Activated CD4-positive, alpha-beta T cell treated with anti-CD3 and anti-CD28 coated beads, Interleukin-2, amount 50 U/mL, for 16 hours (primary cell): ENCODE results near the gene ELFN1.
"Not testable (repeated sequence)": the region's sequence is repeated elsewhere in the genome, so short reads cannot be mapped to it uniquely, and the experiment has no call there.

Experiments used
- DNase-seq: peaks from one replicate; pipeline ENCODE4 v3.0.0-alpha.2; 2020

Gene ELFN1

DNA sequence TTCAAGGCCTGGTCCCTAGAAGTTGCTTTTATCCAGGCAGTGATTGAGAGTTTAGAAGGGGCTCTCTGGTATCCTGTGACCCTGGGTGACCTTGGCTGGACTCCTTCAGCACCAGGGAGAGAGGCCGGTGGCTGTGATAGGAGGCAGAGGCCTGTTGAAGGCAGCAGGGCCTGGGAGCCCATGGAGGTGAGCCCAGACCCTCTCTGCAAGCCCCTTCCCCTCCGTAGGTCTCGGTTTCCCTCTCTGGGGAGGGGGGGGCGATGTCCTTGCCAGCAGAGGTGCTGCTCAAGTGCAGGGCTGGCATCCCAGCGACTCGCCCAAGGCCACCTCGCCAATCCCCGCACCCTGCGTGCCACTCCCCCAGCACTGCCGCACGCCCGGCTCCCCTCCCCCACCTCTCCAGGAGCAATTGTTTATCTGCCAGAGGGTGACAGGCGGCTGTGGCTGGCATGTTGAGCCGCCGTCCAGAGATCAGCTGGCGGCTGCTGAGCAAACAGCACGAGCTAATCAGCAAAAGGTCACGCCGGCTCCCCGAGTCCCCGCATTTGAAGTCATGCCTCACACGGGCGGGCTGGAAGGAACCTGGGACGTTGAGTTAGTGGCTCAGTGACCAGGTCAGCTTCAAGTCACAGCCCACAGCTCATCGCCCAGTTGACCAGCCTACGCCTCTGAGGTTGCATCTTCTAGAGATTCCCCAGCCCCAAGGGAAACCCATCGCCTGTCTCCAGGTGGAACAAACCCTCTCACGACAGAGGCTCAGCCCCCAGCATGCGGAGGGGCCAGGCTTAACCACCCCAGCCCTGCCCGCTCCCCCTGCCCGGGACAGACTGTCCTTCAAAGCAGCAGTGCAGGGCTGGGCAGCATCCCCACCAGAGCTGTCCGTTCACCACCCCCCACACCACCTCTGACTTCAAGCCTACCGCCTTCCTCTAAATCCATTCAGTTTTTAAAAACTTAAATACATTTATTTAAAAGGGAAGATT is 43.7 kb downstream of the ELFN1 start:
- no peak for DNase-seq

DNA sequence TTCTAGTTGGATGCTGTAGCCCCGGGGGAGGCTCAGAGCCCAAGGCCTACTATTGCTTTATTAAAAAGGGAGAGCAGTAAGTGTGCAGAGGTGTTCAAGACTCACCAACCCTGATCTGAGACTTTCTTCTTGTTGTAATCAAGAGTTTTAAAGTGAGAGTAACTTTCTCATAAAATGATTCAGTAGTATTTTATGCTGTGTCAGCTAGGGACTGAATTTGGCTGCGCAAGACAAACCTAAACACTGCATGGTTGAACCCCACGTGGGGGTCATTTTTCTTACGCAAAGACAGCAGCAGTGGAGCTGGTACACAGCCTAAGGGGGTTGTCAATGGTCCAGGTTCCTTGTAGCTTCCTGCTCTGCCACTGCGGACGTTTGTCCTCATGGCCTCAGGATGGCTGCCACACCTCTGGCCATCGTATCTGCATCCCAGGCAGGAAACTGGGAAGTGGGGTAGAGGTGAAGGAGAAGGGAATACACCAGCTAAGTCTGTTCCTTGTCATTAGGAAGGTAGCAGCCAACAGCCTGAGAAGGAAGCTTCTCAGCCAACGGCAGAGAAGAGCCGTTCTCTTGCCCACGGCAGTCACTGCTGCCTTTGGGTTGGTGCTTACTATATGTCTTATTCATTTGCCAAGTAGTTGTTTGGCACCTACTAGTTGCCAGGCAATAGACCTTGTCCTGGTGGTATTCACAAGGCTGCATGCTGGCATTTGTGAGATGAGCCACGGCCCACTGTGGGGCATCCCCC is 44.7 kb downstream of the ELFN1 start:
- DNase-seq: no peak

DNA sequence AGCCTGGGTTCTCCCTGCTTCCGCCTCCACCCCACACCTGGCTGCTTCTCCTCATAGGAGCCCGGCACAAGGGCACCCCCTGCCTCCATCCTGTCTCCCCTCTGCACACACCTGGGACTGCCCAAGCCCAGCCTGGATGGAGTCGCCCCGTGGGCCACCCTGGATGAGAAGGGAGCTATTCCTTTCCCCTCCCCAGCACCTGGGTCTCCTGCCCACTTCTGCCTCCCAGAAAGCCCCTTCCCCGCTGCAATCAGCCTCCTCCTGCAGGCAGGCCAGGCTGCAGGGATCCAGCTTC is 45.2 kb downstream of the ELFN1 start:
- DNase-seq: no peak

DNA sequence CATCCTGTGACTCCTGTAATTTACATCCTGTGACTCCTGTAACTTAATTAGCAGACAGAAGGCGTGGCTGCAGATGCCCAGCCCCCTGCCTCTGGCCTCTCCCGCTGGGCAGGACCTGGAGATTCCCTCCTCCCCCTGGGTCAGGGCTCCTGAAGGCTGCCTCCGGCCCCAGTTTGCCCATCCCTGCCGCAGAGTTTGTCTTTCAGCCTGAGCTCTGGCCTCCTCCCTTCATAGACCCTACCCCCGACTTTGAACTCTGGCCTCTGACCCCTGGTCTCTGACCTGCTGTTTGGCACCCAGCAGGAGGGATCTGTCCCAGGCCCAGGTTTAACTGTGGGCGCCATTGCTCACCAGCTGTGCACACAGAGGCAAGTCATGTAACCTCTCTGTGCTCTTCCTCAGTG is 45.6 kb downstream of the ELFN1 start:
- DNase-seq: no peak

- DNase-seq: no peak
Measured at GRCh38 chr7:1716263-1717094, 46.4 kb downstream of the ELFN1 start.

DNA sequence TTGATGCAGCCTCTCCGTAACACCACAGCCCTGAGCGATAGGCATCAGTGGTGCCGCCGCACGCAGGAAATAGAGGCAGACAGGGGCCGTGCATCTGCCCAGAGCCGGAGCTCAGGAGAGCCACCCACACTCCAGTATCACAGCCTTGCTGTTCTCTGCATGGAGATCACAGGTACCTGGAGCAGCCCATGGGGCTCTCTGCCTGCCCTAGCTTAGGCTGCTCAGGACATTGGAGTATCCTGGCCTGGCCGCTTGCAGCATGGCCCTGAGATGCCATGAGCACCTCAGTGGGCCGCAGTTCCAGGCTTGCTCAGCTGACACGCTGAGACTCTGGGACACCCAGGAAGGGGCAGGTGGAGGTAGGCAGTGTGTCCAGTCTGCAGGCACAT is 47.0 kb downstream of the ELFN1 start:
- no peak for DNase-seq

DNA sequence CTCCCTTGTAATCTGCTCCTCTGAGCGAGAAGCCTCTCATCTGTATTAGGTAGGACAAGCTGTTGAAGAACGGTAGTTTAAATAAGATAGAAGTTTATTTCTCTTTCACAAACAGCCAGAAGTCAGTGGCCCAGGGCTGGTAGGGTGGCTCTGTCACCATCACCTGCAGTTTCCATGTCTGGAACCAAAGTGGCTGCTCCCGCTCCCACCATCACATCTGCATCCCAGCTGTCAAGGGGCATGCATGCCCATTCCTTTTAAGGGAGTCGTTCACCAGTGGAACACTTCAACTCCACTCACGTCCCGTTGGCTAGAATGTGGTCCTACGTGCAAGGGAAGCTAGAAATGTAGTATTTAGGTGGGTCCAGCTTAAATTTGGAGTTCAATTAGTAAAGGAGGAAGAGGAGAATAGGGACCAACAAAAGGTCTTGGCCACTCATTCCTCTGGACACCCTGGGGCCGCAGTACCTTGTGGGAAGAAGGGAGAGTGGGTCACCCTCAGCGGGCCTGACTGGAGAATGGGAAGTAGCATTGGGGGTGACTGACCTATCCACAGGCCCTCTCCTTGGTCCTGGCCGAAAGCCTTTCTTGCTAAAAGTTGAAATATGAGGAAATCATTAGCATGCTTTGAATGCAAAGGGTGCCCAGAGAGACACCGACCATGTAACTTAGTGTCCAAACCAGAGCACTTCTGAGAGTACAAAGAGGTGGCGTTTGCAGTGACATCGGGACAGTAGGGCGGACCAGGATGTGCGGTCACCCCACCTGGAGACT is 48.0 kb downstream of the ELFN1 start:
- no peak for DNase-seq

GRCh38 chr7:1718850-1719249 is 48.8 kb downstream of the ELFN1 start:
- DNase-seq: not testable (repeated sequence)

DNA sequence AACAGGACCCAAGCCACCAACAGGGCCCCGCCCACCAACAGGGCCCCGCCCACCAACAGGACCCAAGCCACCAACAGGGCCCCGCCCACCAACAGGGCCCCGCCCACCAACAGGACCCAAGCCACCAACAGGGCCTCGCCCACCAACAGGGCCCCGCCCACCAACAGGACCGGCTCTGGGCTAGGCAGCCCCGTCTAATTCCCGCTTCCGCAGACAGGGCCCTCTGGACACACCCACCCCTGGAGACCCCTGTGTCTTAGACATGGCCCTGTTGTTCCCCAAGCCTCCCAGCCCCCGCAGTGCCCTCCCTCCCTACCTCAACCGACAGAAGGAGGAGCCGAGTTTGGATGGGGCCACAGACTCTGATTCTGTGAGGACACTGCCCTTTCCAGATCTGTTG is 49.2 kb downstream of the ELFN1 start:
- not testable (repeated sequence) for DNase-seq

DNA sequence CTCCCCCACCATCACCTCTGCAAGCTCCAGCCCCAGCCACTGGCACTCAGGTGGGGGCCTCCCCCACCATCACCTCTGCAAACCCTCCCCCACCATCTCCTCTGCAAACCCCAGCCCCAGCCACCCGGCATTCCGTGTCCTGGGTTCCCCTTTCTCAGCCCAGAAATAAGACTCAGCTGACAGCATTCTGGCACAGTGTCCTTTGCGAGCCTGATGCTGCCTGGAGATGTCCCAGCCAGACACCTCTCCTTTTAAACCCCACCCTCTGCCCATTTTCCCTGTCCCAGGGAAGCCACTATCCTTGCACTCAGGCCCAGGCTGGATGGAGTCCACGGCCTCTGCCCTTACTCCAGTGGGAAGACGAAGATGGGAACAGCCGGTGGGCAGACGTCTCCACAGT is 49.8 kb downstream of the ELFN1 start:
- DNase-seq: no peak

GRCh38 chr7:1720326-1720725 is 50.2 kb downstream of the ELFN1 start:
- DNase-seq: no peak

DNA sequence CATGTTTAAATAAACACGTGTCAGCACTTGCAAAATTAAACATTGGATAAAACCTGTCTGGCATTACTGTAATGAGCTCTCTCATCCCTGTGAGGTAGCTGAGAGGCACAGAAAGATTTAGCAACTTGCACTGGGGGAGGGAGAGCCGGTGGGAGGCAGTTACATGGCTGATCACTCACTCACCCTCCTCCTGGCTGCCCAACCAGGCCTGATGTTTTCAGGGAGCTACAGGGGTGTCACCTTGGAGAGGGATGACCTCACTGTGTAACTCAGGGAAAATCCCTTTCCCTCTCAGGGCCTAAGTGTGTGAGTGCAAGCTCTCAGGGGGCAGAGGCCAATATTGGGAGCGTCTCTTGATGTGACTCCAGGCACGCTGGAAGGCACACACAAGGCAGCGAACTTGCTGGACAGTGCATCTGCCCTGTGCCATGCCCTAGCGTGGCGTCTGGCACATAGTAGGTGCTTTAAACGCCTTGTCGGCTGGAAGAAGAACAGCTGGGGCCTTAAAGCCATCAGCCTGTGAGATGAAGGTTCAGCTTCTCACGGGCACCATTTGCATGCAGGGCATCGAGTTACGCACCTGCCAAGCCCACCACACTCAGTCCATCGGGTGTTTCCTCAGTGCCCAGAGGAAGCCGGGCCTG is 51.1 kb downstream of the ELFN1 start:
- DNase-seq: no peak

- DNase-seq: no peak
Measured at GRCh38 chr7:1723254-1723653, 53.2 kb downstream of the ELFN1 start.

DNA sequence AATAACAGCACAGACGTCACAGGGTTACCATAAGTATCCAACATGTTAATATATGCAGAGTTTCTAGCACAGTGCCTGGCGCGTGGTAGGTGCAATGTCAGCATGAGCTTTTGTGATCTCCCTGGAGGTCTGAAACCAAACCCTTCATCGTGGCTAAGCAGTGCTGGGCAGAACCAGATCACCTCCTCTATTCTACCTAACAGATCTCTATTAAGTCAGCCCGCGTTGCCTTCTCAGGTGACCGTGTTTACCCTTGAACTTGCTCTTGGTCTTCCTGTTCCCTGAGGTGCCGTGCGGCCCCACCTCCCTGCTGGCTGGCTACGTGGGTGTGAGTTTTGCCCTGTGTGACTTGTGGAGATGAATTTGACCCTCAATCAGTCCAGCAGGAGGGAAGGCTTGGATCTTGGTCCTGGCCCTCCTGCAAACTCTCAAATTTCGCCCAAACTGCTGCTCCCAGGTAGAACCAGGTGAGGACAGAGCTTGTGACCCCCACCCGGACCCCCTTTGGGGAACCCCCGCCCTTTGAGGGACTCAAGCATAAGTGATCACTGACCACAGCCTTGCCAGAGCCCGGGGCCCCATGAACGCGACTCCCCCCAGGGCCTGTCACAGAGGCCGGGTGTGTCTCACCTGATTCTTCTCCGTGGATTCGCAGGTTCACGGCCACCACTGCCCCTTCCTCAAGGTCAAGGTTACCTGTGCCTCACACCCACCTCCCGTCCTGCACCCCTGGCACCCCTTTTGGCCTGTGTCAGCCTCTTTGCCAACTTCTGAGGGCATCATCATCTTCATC is 54.2 kb downstream of the ELFN1 start:
- no peak for DNase-seq

GRCh38 chr7:1725199-1725690 is 55.2 kb downstream of the ELFN1 start:
- DNase-seq: no peak

DNA sequence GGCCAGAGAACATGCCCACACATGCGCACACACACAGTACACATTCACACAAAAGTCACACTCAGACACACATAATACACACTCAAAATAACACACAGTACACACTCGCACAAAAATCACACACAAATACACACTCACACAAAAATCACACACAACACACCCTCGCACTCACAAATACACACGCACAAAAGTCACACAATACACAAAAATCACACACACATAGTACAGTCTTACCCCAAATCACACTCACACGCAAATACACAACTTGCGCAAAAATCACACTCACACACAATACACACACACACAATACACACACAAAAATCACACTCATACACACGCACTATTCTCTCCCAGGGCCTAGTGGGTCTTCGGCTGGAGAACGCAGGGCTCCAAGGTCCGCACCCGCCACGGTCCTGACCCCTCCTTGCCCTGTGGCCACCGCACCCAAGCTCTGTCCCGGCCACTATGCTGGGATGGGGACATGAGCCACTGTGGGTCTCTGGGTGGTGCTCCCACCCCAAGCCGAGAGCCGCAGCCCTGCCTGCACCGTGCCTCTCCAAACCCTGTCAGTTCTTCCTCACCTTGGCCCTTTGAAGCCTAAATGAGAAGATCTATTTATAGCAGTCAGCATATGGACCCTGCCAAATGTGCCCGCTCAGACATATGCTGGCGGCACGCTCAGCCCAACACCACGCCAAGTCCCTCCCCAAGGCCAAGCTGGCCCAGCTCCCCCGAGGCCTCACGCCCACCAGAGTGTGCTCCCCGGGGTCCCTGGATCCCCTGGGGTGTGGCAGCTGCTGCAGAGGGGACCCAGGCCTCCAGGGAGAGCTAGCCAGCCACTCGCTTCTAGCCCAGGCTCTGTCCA is 55.9 kb downstream of the ELFN1 start:
- no peak for DNase-seq

DNA sequence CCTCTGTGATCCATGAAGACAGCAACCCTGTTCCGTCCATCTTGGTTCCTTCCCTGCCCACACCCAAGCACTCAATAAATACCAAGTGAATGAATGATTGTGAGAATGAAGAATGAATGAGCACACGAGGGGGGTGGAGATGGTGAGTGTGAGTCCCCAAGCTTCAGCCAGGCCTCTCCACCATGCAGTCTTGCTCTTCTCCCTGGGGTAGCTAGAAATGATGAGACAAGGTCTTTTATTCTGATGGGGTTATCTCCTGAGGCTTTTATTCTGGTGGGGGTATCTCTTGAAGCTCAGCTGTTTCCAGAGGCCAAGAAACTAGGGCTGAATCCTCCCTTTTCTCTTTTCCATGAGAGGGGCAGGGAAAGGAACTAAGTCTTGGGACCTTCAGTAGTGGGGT is 57.0 kb downstream of the ELFN1 start:
- no peak for DNase-seq

DNA sequence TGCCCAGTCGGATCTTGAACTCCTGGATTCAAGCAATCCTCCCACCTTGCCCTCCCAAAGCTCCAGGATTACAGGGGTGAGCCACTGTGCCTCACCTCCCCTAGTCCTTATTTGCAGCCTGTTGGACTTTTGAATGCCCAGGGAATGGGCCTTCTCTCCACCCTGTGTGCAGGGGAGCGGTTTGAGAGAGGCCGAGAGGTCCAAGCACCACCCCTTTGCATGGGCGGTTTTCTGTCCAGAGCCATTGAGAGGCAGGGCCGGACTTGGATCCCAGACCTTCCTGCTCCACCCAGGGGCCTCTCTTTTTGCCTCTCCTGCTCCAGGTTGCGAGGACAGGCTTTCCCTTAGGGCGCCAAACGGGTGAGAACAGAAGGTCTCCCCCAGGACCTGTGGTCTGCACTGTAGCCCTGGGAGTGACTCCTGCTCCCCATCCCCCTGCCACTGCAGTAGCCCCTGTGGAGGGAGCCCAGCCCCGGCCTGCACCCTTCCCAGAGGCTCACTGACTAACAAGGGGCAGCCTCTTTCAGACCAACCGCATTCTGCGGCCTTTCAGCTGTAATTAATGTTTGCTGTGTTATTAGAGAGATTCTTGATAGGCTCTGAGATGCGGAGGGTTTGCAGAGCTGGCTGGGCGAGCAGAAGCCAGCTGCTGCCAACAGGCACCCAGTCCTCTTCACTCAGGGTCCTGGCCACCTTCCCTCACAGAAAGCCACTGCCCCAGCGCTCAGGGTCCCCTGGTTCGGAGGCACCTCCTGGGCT is 57.9 kb downstream of the ELFN1 start:
- DNase-seq: no peak

- DNase-seq: no peak
Measured at GRCh38 chr7:1729183-1729582, 59.1 kb downstream of the ELFN1 start.
